Esophagus squamous epithelium (tissue), 5 donors: ENCODE results near the gene GPR179. TPM values are rescaled to one million over a fixed set of nuclear protein-coding genes. Genes with fewer than 3 reads are reported as not detected.

Source experiments
- DNase-seq: peaks from one replicate; lab custom pipeline; 2025; lab: John Stamatoyannopoulos, UW
- H3K27ac ChIP-seq, 4 donors: fragments of 200-600 bp; sonication (generic); one replicate each; pipeline ENCODE4 v1.5.1; 2016 to 2019; ENCODE audit warnings: mild to moderate bottlenecking in 1 of 4
- H3K27me3 ChIP-seq, 4 donors: fragments of 200-600 bp; sonication (generic); 1 replicate in 3 of 4; 2 replicates in 1 of 4; pipeline versions ENCODE4 v1.5.1 to v1.6.0; 2017 to 2021; ENCODE audit warnings: antibody characterized with exemption in 1 of 4
- H3K36me3 ChIP-seq, 3 donors: fragments of 200-600 bp; sonication (generic); one replicate each; pipeline ENCODE4 v1.5.1; 2016 to 2019
- H3K4me1 ChIP-seq, 3 donors: fragments of 200-600 bp; sonication (generic); one replicate each; pipeline ENCODE4 v1.5.1; 2017 to 2019
- H3K4me3 ChIP-seq, 4 donors: fragments of 200-600 bp; sonication (generic); 1 replicate in 3 of 4; 2 replicates in 1 of 4; pipeline ENCODE4 v1.5.1; 2016 to 2019; ENCODE audit warnings: mild to moderate bottlenecking in 2 of 4, moderate library complexity in 1 of 4
- H3K9me3 ChIP-seq, 3 donors: fragments of 200-600 bp; sonication (generic); one replicate each; pipeline ENCODE4 v1.5.1; 2016 to 2019
- CTCF ChIP-seq, 6 experiments: fragments of 450-650 bp in 4 of 6; fragments of 200-600 bp in 2 of 6; sonication (generic) in 2 of 6; IDR thresholded peaks; one replicate each; pipeline ENCODE4 v1.5.1; 2016 to 2019; ENCODE audit warnings: antibody characterized with exemption in 6 of 6, mild to moderate bottlenecking in 4 of 6, moderate library complexity in 4 of 6
- POLR2A ChIP-seq, 4 donors: fragments of 450-650 bp; IDR thresholded peaks; one replicate each; pipeline ENCODE4 v1.6.1; 2017; ENCODE audit warnings: antibody characterized with exemption in 4 of 4, mild to moderate bottlenecking in 4 of 4, moderate library complexity in 3 of 4
- WGBS, 2 donors: methylation state at CpG; one replicate each; pipeline ENCODE4 v1.1.5; 2018; 5-methylcytosine and 5-hydroxymethylcytosine counted together
- intact Hi-C: fragments of 100-400 bp; cut with DNase I; formaldehyde crosslinking; loops from one replicate; pipeline ENCODE4 v1.15.0; 2022
- total RNA-seq, 4 donors: library from RNA; depleted of rRNA; stranded (reverse); fragments of >200 nt; gene quantifications; one replicate each; pipeline ENCODE4 v1.1.0, GENCODE V29; 2016
- donor health status: DM: yes; HTN: yes; CAD: no.

GPR179 gene
- total RNA-seq, 4 donors from 2014 or later, result under 0.01 TPM; not detected in 3

- Histone ChIP-seq H3K4me1 (peaks cover 0 to 10% (median 0%) of the 10 kb centered on the region in 3 donors), H3K36me3 (no peaks in the 10 kb centered on the region), H3K27me3 (peaks cover 0 to 34% (median 0%) of the 10 kb centered on the region in 4 donors), H3K4me3 (no peak overlapping the region), H3K9me3 (no peaks in the 10 kb centered on the region), H3K27ac (no peak overlapping the region)
- intact Hi-C loops, result no loop called here
- no peak for DNase-seq
- TF ChIP-seq POLR2A (IDR thresholded peaks at IDR 0.05) (no peak), CTCF (IDR thresholded peaks at IDR 0.05) (no peak)
- WGBS, 2 donors, result 83% methylated on average over 5 of the region's 11 CpGs; no CpG with 5 or more reads in 1 of the 2 donors
Measured at GRCh38 chr17:38336838-38337237, 6.9 kb downstream of the GPR179 start.

GRCh38 chr17:38334480-38335364 lies 9.0 kb downstream of the GPR179 start:
- no peaks in the 10 kb centered on the region for H3K4me1 ChIP-seq
- no peak for DNase-seq

GRCh38 chr17:38333635-38334295 lies 10.0 kb downstream of the GPR179 start:
- DNase-seq, result no peak
- WGBS, 2 donors, result 35 to 84% methylated on average over 5 to 10 of the region's 12 CpGs
- Histone ChIP-seq H3K9me3 (no peaks in the 10 kb centered on the region), H3K36me3 (no peaks in the 10 kb centered on the region), H3K4me1 (no peaks in the 10 kb centered on the region), H3K27me3 (peaks cover 0 to 65% (median 0%) of the 10 kb centered on the region in 4 donors), H3K27ac (no peak overlapping the region), H3K4me3 (no peak overlapping the region)
- intact Hi-C loops, result no loop called here
- TF ChIP-seq POLR2A (IDR thresholded peaks at IDR 0.05) (no peak), CTCF (IDR thresholded peaks at IDR 0.05) (peak in 5 of 6 experiments; percentile 21 to 65 (median 33))

More at GRCh38 chr17:38334480-38335364, 9.0 kb downstream of the GPR179 start:
- Histone ChIP-seq H3K27me3 (peaks cover 0 to 55% (median 0%) of the 10 kb centered on the region in 4 donors), H3K36me3 (no peaks in the 10 kb centered on the region), H3K9me3 (no peaks in the 10 kb centered on the region), H3K4me3 (no peak overlapping the region), H3K27ac (no peak overlapping the region)
- intact Hi-C loops, result no loop called here
- TF ChIP-seq POLR2A (IDR thresholded peaks at IDR 0.05) (no peak), CTCF (IDR thresholded peaks at IDR 0.05) (no peak)
- 80 to 85% methylated on average over 22 to 27 of the region's 30 CpGs for WGBS, 2 donors

GRCh38 chr17:38332735-38333134 lies 11.0 kb downstream of the GPR179 start:
- Histone ChIP-seq H3K36me3 (no peaks in the 10 kb centered on the region), H3K4me3 (no peak overlapping the region), H3K9me3 (no peaks in the 10 kb centered on the region), H3K27ac (no peak overlapping the region), H3K27me3 (peaks cover 0 to 69% (median 0%) of the 10 kb centered on the region in 4 donors), H3K4me1 (no peaks in the 10 kb centered on the region)
- 97% methylated on average over 3 of the region's 7 CpGs; no CpG with 5 or more reads in 1 of the 2 donors for WGBS, 2 donors
- TF ChIP-seq POLR2A (IDR thresholded peaks at IDR 0.05), result no peak
- TF ChIP-seq CTCF (IDR thresholded peaks at IDR 0.05), result no peak
- intact Hi-C loops, result no loop called here
- no peak for DNase-seq
